Fibroblast of lung (primary cell): ENCODE data around the gene MYO1F.

Experiments used
- EZH2 ChIP-seq: IDR thresholded peaks from 2 replicates; pipeline ENCODE4 v1.5.1; 2012; ENCODE audit warnings: low read length, control low read depth, mild to moderate bottlenecking; ENCODE audit errors: missing control alignments
- TF ChIP-seq, protein P1 (sequence below), 2 donors: IDR thresholded peaks in 1 of 2; conservative IDR thresholded peaks in 1 of 2; 1 replicate in 1 of 2; 2 replicates in 1 of 2; pipeline ENCODE4 v1.5.1; 2011 to 2012; ENCODE audit warnings: low read length in 2 of 2, control low read depth in 1 of 2, inconsistent platforms in 1 of 2, low read depth in 1 of 2, mild to moderate bottlenecking in 1 of 2

DNA sequence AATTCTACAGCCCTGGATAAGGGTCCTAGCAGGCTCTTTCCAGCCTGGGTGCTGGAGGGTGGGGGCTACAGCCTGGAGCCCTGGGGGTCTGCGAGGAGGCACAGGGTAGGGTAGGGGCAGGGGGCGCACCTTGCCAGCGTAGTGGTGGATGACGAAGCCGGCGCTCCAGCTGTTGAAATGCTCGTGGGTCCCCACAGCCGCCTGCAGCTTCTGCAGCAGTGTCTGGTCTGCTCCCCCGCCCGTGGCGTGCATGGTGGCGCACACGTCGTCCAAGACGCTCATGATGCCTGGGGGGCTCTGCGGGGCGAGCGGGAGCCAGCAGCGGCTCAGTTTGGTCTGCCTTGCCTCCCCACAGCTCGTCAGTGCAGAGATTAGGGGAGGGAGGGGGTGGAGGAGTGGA lies 33.1 kb downstream of the MYO1F start:
- TF ChIP-seq, protein P1, sequence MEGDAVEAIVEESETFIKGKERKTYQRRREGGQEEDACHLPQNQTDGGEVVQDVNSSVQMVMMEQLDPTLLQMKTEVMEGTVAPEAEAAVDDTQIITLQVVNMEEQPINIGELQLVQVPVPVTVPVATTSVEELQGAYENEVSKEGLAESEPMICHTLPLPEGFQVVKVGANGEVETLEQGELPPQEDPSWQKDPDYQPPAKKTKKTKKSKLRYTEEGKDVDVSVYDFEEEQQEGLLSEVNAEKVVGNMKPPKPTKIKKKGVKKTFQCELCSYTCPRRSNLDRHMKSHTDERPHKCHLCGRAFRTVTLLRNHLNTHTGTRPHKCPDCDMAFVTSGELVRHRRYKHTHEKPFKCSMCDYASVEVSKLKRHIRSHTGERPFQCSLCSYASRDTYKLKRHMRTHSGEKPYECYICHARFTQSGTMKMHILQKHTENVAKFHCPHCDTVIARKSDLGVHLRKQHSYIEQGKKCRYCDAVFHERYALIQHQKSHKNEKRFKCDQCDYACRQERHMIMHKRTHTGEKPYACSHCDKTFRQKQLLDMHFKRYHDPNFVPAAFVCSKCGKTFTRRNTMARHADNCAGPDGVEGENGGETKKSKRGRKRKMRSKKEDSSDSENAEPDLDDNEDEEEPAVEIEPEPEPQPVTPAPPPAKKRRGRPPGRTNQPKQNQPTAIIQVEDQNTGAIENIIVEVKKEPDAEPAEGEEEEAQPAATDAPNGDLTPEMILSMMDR (conservative IDR thresholded peaks at IDR 0.05 in 1 of 2, IDR thresholded peaks at IDR 0.05 in 1 of 2; ENCODE audit: low read depth in 1 of 2, low read length in 2 of 2), result no peak
- TF ChIP-seq EZH2, result no peak
